ENCODE data around the gene TUFT1.

DNA sequence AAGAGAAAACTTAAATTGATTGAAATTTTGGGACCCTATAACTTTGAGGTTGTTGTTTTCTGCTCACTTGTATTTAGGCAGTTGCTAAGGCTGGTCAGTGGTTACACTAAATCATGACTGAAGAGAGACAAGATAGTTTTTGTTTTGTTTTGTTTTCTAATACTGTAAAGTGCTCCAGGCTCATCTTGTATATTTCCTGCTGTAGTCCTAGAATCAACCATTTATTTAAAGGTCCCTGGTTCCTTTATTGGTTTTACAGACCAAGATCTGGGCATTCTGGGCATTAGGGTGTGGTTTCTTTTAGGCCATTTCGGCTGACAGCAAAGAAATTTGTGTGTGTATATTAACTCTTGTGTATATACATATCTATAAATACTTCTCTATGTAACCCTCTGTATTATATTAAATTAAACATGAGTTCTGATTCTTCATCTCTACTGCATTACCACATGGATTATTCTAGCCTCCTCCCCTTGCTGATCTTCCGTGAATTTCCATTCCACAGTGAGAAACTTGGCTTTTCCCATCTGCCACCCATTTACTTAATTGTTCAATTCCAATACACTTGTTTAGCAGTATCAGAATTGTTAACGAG, 86.7 kb downstream of the TUFT1 start:
- no peak for TF ChIP-seq EZH2 (IDR thresholded peaks at IDR 0.05)
- TF ChIP-seq EZH2phosphoT487 (IDR thresholded peaks at IDR 0.05; ENCODE audit: borderline replicate concordance): no peak
